Measurements from ENCODE around the gene SREK1.
"Not testable (repeated sequence)": the region's sequence is repeated elsewhere in the genome, so short reads cannot be mapped to it uniquely, and the experiment has no call there.

DNA sequence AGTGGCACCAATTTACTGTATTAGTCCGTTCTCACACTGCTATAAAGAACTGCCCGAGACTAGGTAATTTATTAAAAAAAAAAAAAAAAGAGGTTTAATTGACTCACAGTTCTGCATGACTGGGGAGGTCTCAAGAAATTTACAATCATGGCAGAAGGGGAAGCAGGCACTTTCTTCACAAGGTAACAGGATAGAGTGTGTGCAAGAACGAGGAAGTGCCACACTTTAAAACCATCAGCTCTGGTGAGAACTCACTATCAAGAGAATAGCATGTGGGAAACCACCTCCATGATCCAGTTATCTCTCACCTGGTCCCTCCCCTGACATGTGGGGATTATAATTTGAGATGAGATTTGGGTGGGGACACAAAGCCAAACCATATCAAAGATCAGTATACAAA lies 7.2 kb upstream of the SREK1 start:
- TF ChIP-seq EP300, POLR2A (IDR thresholded peaks at IDR 0.05): not testable (repeated sequence)
- TF ChIP-seq, protein P1, sequence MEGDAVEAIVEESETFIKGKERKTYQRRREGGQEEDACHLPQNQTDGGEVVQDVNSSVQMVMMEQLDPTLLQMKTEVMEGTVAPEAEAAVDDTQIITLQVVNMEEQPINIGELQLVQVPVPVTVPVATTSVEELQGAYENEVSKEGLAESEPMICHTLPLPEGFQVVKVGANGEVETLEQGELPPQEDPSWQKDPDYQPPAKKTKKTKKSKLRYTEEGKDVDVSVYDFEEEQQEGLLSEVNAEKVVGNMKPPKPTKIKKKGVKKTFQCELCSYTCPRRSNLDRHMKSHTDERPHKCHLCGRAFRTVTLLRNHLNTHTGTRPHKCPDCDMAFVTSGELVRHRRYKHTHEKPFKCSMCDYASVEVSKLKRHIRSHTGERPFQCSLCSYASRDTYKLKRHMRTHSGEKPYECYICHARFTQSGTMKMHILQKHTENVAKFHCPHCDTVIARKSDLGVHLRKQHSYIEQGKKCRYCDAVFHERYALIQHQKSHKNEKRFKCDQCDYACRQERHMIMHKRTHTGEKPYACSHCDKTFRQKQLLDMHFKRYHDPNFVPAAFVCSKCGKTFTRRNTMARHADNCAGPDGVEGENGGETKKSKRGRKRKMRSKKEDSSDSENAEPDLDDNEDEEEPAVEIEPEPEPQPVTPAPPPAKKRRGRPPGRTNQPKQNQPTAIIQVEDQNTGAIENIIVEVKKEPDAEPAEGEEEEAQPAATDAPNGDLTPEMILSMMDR (IDR thresholded peaks at IDR 0.05): not testable (repeated sequence)
